Immature natural killer cell (primary cell): Measurements from ENCODE around the gene RLN2. TPM values are rescaled to one million over a fixed set of nuclear protein-coding genes. Genes with fewer than 3 reads are reported as not detected.
"Not testable (repeated sequence)": the region's sequence is repeated elsewhere in the genome, so short reads cannot be mapped to it uniquely, and the experiment has no call there.

Experiments
- DNase-seq, 3 donors: peaks; one replicate each; pipeline ENCODE4 v3.0.0; 2022; ENCODE audit warnings: mixed read lengths in 1 of 3
- H3K27ac Mint-ChIP-seq, 6 donors: one replicate each; pipeline ENCODE4 v1.8.0; 2020; ENCODE audit warnings: mixed read lengths in 6 of 6, mild to moderate bottlenecking in 5 of 6, inconsistent platforms in 4 of 6, moderate library complexity in 3 of 6
- H3K27me3 Mint-ChIP-seq, 3 donors: one replicate each; pipeline ENCODE4 v1.8.0; 2020 to 2021; ENCODE audit warnings: low read depth in 3 of 3, mild to moderate bottlenecking in 3 of 3, mixed read lengths in 3 of 3, moderate library complexity in 3 of 3, inconsistent platforms in 1 of 3
- H3K36me3 Mint-ChIP-seq, 3 donors: one replicate each; pipeline ENCODE4 v1.8.0; 2020; ENCODE audit warnings: mixed read lengths in 3 of 3, inconsistent platforms in 2 of 3, mild to moderate bottlenecking in 2 of 3
- H3K4me1 Mint-ChIP-seq, 2 donors: one replicate each; pipeline ENCODE4 v1.8.0; 2020; ENCODE audit warnings: inconsistent platforms in 2 of 2, mild to moderate bottlenecking in 2 of 2, mixed read lengths in 2 of 2, moderate library complexity in 1 of 2
- H3K4me3 Mint-ChIP-seq, 5 donors: one replicate each; pipeline ENCODE4 v1.8.0; 2020; ENCODE audit warnings: mild to moderate bottlenecking in 5 of 5, mixed read lengths in 5 of 5, inconsistent platforms in 3 of 5, moderate library complexity in 3 of 5
- H3K9me3 Mint-ChIP-seq, 6 donors: one replicate each; pipeline ENCODE4 v1.8.0; 2020; ENCODE audit warnings: mild to moderate bottlenecking in 6 of 6, mixed read lengths in 6 of 6, inconsistent platforms in 4 of 6, moderate library complexity in 3 of 6
- polyA plus RNA-seq, 3 donors: library from polyadenylated mRNA; unstranded; fragments of 300-500 nt; fragmentation: Illumina TruSeq; gene quantifications; one replicate each; pipeline ENCODE4 v1.2.3, GENCODE V29; 2021

Gene RLN2, protein sequence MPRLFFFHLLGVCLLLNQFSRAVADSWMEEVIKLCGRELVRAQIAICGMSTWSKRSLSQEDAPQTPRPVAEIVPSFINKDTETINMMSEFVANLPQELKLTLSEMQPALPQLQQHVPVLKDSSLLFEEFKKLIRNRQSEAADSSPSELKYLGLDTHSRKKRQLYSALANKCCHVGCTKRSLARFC
- polyA plus RNA-seq: 1 to 10 TPM; 1.3 to 6.9 (median 5.5) TPM

- Mint-ChIP-seq H3K4me3 (peak within 1 kb of the TSS; percentile 41 to 75 (median 72)), H3K4me1 (peaks cover 13 to 28% of the 10 kb centered on the region in 2 donors), H3K27ac (peak within 1 kb of the TSS in 3 of 6 donors; percentile 18 to 36 (median 23))
- H3K9me3 Mint-ChIP-seq, H3K27me3 Mint-ChIP-seq, H3K36me3 Mint-ChIP-seq: not testable (repeated sequence)
- DNase-seq: peak; percentile 19 to 40 (median 39)
Observed at GRCh38 chr9:5303840-5304795, at the start of gene RLN2. Gene RLN2, minus strand, starts transcription at chr9:5304716. Its CDS starts 136 bp downstream, at chr9:5304580.

DNA sequence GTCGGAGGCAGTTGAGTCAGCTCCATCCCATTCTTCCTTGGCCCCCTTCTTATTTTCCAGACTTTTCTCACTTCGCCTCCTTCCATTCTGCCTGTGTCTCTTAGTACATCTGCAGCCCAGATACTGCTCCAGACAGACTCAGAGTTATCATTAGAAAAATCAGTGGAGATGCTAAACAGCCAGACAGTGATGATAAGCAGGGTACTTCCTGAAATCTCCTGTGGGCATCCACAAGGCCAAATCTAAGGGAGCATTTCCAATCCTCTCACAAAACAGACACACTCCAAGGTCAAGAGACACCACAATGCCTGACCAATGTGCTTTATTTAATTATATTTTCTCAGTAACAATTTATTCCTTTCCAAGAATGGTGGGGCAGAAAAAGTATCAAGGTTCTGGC is 49.7 kb upstream of the RLN2 start:
- peaks cover 0 to 6% (median 5%) of the 10 kb centered on the region in 6 donors for H3K9me3 Mint-ChIP-seq
- H3K4me3 Mint-ChIP-seq: peak overlapping the region in 4 of 5 donors; percentile 8 to 82 (median 25)
- DNase-seq: no peak
- H3K36me3 Mint-ChIP-seq: peaks cover 14 to 39% (median 29%) of the 10 kb centered on the region in 3 donors
- peak overlapping the region; percentile 69 to 92 (median 76) for H3K27ac Mint-ChIP-seq
- H3K4me1 Mint-ChIP-seq: peaks cover 44 to 53% of the 10 kb centered on the region in 2 donors
- no peaks in the 10 kb centered on the region for H3K27me3 Mint-ChIP-seq

GRCh38 chr9:5352637-5353248 is 48.2 kb upstream of the RLN2 start:
- peak overlapping the region; percentile 72 to 82 (median 77) for H3K4me3 Mint-ChIP-seq
- no peaks in the 10 kb centered on the region for H3K27me3 Mint-ChIP-seq

DNA sequence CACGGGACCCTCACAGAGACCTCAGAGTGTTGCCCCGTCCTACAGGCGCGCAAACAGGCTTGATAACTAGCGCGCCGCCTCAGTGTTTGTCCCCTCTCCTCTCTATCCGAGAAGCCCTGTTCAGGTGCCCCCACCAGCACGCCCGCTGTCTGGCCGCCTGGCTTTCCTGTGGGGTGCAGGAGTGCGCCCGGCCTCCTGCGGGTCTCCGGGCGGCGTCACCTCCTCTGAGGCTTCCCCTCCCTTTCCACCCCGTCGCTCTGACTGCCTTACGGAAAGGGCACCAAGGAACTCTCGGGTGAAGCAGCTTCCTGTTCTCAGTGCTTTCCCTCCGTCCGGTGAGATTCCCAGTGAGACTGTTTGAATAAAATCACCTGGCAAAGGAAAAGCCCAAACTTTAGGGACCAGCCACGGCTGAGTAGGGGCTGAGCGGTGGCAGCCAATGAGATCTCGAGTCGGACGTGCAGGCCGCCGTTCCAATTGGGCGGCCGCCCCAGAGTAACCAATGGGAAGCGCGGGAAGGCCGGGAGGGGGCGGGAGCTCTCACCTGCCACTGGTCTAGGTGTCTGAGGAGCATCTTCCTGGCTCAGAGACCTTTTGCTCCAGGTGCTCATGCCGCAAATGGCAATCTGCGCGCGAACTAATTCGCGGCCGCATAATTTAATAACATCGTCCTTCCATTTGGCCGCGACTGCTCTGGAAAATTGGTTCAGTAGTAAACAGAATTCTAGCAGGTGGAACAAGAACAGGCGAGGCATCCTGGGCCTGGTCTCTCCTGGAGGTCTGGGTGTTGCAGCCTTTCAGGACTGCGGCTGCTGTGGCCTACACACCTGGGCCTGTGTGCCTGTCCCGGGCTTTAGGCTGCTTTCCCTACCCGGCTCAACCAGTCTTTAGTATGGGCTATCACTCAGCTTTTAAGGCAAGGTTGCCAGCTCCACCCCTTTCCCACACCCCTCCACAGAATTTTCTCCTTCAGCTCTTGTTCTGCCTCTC is 34.8 kb upstream of the RLN2 start, which contains the start of gene RLN1:
Gene RLN1, minus strand, starts transcription at position 885 of the 990 bp plus-strand sequence. Its CDS starts 130 bp downstream, at position 755.
- H3K36me3 Mint-ChIP-seq, H3K9me3 Mint-ChIP-seq, H3K27me3 Mint-ChIP-seq: not testable (repeated sequence)
- H3K4me3 Mint-ChIP-seq: peak within 1 kb of the TSS; percentile 58 to 84 (median 72)
- peaks cover 23 to 30% of the 10 kb centered on the region in 2 donors for H3K4me1 Mint-ChIP-seq
- DNase-seq: peak; percentile 38 to 43 (median 42)
- peak within 1 kb of the TSS; percentile 13 to 79 (median 68) for H3K27ac Mint-ChIP-seq

More at GRCh38 chr9:5352637-5353248, 48.2 kb upstream of the RLN2 start:
- peaks cover 15 to 26% (median 19%) of the 10 kb centered on the region in 3 donors for H3K36me3 Mint-ChIP-seq
- peak; percentile 20 to 42 (median 37) for DNase-seq
- peaks cover 44 to 53% of the 10 kb centered on the region in 2 donors for H3K4me1 Mint-ChIP-seq
- peaks cover 0 to 9% (median 5%) of the 10 kb centered on the region in 6 donors for H3K9me3 Mint-ChIP-seq
- H3K27ac Mint-ChIP-seq: peak overlapping the region; percentile 56 to 92 (median 86)

- H3K36me3 Mint-ChIP-seq: peaks cover 0 to 24% (median 0%) of the 10 kb centered on the region in 3 donors
- H3K27ac Mint-ChIP-seq: peak overlapping the region; percentile 7 to 71 (median 62)
- H3K27me3 Mint-ChIP-seq: peaks cover 0 to 3% (median 0%) of the 10 kb centered on the region in 3 donors
- no peaks in the 10 kb centered on the region for H3K9me3 Mint-ChIP-seq
- H3K4me3 Mint-ChIP-seq: peak overlapping the region; percentile 50 to 73 (median 53)
- H3K4me1 Mint-ChIP-seq: peaks cover 23 to 35% of the 10 kb centered on the region in 2 donors
- DNase-seq: peak; percentile 14 to 33 (median 31)
Observed at GRCh38 chr9:5336688-5337087, 32.2 kb upstream of the RLN2 start.

DNA sequence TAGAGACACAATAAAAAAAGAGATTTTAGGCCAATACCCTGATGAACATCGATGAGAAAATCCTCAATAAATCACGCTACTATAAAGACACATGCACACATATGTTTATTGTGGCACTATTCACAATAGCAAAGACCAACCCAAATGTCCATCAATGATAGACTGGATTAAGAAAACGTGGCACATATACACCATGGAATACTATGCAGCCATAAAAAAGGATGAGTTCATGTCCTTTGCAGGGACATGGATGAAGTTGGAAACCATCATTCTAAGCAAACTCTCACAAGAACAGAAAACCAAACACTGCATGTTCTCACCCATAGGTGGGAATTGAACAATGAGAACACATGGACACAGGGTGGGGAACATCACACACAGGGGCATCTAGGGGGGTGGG is 26.8 kb upstream of the RLN2 start:
- H3K9me3 Mint-ChIP-seq, H3K27me3 Mint-ChIP-seq, DNase-seq, H3K4me3 Mint-ChIP-seq, H3K27ac Mint-ChIP-seq: not testable (repeated sequence)
- H3K4me1 Mint-ChIP-seq: peaks cover 16 to 38% of the 10 kb centered on the region in 2 donors
- H3K36me3 Mint-ChIP-seq: peaks cover 16 to 64% (median 25%) of the 10 kb centered on the region in 3 donors

- peaks cover 0 to 4% (median 1%) of the 10 kb centered on the region in 3 donors for H3K27me3 Mint-ChIP-seq
- DNase-seq: peak in 2 of 3 donors; percentile 25 to 36
- peak overlapping the region in 2 of 5 donors; percentile 35 to 51 for H3K4me3 Mint-ChIP-seq
- peaks cover 10 to 32% of the 10 kb centered on the region in 2 donors for H3K4me1 Mint-ChIP-seq
- peak overlapping the region in 3 of 6 donors; percentile 49 to 68 (median 59) for H3K27ac Mint-ChIP-seq
- peaks cover 0 to 2% (median 0%) of the 10 kb centered on the region in 6 donors for H3K9me3 Mint-ChIP-seq
- H3K36me3 Mint-ChIP-seq: peaks cover 16 to 49% (median 25%) of the 10 kb centered on the region in 3 donors
Observed at GRCh38 chr9:5326893-5327548, 22.5 kb upstream of the RLN2 start.

DNA sequence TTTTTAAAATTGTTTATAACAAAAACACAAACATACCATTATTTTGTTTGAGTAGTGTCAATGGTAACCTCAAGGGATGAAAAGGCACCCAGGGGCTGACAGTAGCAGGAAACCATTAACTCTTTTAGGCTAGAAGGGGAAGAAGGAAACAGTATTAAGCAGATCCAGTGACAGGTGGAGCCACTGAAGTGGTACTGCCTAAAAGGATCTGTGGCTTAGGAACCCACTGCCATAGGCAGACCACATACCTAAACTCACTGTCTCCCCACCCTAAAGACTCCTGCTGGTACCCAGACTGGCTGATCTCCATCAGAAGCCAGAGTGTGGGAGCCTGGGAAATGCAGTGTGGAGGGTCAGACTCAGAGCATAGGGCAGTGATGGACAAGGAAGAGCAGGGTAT is 21.7 kb upstream of the RLN2 start:
- Mint-ChIP-seq H3K27ac (peak overlapping the region in 2 of 6 donors; percentile 31 to 49), H3K4me3 (no peak overlapping the region), H3K27me3 (peaks cover 0 to 4% (median 1%) of the 10 kb centered on the region in 3 donors), H3K4me1 (peaks cover 12 to 32% of the 10 kb centered on the region in 2 donors), H3K9me3 (peaks cover 0 to 2% (median 0%) of the 10 kb centered on the region in 6 donors), H3K36me3 (peaks cover 16 to 44% (median 25%) of the 10 kb centered on the region in 3 donors)
- DNase-seq: no peak

DNA sequence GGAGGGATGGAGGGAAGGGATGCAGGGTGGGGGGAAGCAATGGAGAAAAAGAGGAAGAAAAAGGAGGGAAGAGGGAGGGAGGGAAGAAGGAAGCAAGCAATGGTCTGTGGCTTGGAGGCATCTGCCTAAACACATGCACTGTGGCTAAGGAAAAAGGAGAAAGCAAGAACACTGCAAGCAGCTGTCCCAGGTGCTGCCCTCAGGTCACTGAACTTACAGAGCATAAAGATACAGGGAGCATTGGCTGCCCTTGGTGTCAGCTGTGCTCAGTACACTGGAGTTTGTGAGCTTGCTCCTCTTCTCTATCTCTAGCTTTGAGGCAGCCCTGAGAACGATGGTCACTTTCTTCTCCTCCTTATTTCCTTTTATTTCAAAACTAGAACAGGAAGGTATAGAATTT is 17.1 kb upstream of the RLN2 start:
- H3K9me3 Mint-ChIP-seq, H3K4me3 Mint-ChIP-seq, DNase-seq, H3K4me1 Mint-ChIP-seq, H3K27me3 Mint-ChIP-seq: not testable (repeated sequence)
- H3K36me3 Mint-ChIP-seq: peaks cover 5 to 31% (median 15%) of the 10 kb centered on the region in 3 donors
- peak overlapping the region in 1 of 6 donors; percentile 43 for H3K27ac Mint-ChIP-seq

DNA sequence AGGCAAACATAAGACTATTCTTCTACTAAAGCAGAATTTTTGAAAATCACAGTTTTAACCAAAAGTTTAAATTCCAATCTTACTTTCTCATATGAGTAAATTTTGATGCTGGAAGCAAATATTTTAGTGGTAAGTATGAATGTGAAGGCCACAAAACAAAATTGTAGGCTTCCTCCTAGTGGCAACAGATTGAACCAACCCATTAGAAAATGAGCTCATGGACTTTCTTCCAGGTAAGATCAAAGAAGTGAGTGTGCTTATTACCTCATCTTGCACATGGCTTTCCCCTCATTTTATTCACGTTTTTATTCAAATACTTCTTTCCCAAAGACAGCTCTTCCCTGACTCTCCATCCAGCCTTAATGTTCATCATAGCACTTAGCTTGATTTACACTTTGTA is 16.5 kb upstream of the RLN2 start:
- peaks cover 9 to 32% (median 15%) of the 10 kb centered on the region in 3 donors for H3K36me3 Mint-ChIP-seq
- peaks cover 2 to 3% of the 10 kb centered on the region in 2 donors for H3K4me1 Mint-ChIP-seq
- peak overlapping the region in 1 of 6 donors; percentile 43 for H3K27ac Mint-ChIP-seq
- no peak for DNase-seq
- H3K9me3 Mint-ChIP-seq: peaks cover 0 to 6% (median 5%) of the 10 kb centered on the region in 6 donors
- H3K4me3 Mint-ChIP-seq: no peak overlapping the region
- peaks cover 0 to 2% (median 2%) of the 10 kb centered on the region in 3 donors for H3K27me3 Mint-ChIP-seq

DNA sequence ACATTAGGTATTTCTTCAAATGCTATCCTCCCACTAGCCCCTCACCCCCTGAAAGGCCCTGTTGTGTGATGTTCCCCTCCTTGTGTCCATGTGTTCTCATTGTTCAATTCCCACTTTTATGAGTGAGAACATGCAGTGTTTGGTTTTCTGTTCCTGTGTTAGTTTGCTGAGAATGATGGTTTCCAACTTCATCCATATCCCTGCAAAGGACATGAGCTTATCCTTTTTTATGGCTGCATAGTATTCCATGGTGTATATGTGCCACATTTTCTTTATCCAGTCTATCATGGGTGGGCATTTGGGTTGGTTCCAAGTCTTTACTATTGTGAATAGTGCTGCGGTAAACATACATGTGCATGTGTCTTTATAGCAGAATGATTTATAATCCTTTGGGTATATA is 11.9 kb upstream of the RLN2 start:
- peaks cover 25 to 41% (median 29%) of the 10 kb centered on the region in 3 donors for H3K36me3 Mint-ChIP-seq
- not testable (repeated sequence) for H3K27ac Mint-ChIP-seq, H3K4me1 Mint-ChIP-seq, H3K4me3 Mint-ChIP-seq, H3K27me3 Mint-ChIP-seq, DNase-seq
- peaks cover 3 to 20% (median 18%) of the 10 kb centered on the region in 6 donors for H3K9me3 Mint-ChIP-seq
